ENCODE data around the gene MEIOB.

Gene MEIOB

GRCh38 chr16:1831186-1832075, 40.5 kb downstream of the MEIOB start:
- DNase-seq (ENCODE audit: low spot score): no peak

- DNase-seq (ENCODE audit: low spot score): no peak
These were observed 41.8 kb downstream of the MEIOB start for GRCh38 chr16:1830213-1830612.

GRCh38 chr16:1828645-1829410, 43.1 kb downstream of the MEIOB start:
- DNase-seq (ENCODE audit: low spot score): no peak

- DNase-seq (ENCODE audit: low spot score): peak; percentile 90
These were observed 45.0 kb downstream of the MEIOB start, which contains the start of the genes FAHD1 and HAGH for GRCh38 chr16:1826691-1827573. FAHD1 (plus strand) TSS chr16:1827206; CDS start chr16:1827239, 33 bp downstream. HAGH (minus strand) TSS chr16:1826825; CDS start chr16:1826787, 38 bp downstream.

GRCh38 chr16:1825864-1826690, 45.9 kb downstream of the MEIOB start:
- DNase-seq (ENCODE audit: low spot score): no peak

GRCh38 chr16:1825381-1825863, 46.5 kb downstream of the MEIOB start:
- no peak for DNase-seq (ENCODE audit: low spot score)

- DNase-seq (ENCODE audit: low spot score): peak; percentile 82
These were observed 48.1 kb downstream of the MEIOB start for GRCh38 chr16:1823821-1824220.

GRCh38 chr16:1822801-1823200, 49.2 kb downstream of the MEIOB start:
- no peak for DNase-seq (ENCODE audit: low spot score)

- no peak for DNase-seq (ENCODE audit: low spot score)
These were observed 49.9 kb downstream of the MEIOB start for GRCh38 chr16:1821861-1822611.

GRCh38 chr16:1820946-1821290, 51.0 kb downstream of the MEIOB start:
- DNase-seq (ENCODE audit: low spot score): no peak

GRCh38 chr16:1820096-1820945, 51.6 kb downstream of the MEIOB start:
- DNase-seq (ENCODE audit: low spot score): no peak

GRCh38 chr16:1819611-1820010, 52.4 kb downstream of the MEIOB start:
- DNase-seq (ENCODE audit: low spot score): no peak

- peak; percentile 13 for DNase-seq (ENCODE audit: low spot score)
These were observed 53.0 kb downstream of the MEIOB start for GRCh38 chr16:1818873-1819525.

- DNase-seq (ENCODE audit: low spot score): no peak
These were observed 53.6 kb downstream of the MEIOB start for GRCh38 chr16:1818204-1818872.

GRCh38 chr16:1817716-1818115, 54.2 kb downstream of the MEIOB start:
- DNase-seq (ENCODE audit: low spot score): no peak

- DNase-seq (ENCODE audit: low spot score): no peak
These were observed 54.7 kb downstream of the MEIOB start for GRCh38 chr16:1817276-1817589.

GRCh38 chr16:1816396-1817275, 55.3 kb downstream of the MEIOB start:
- no peak for DNase-seq (ENCODE audit: low spot score)
